Measurements from ENCODE around the gene ERG28.
"Not testable (repeated sequence)": the region's sequence is repeated elsewhere in the genome, so short reads cannot be mapped to it uniquely, and the experiment has no call there.

ERG28 gene

DNA sequence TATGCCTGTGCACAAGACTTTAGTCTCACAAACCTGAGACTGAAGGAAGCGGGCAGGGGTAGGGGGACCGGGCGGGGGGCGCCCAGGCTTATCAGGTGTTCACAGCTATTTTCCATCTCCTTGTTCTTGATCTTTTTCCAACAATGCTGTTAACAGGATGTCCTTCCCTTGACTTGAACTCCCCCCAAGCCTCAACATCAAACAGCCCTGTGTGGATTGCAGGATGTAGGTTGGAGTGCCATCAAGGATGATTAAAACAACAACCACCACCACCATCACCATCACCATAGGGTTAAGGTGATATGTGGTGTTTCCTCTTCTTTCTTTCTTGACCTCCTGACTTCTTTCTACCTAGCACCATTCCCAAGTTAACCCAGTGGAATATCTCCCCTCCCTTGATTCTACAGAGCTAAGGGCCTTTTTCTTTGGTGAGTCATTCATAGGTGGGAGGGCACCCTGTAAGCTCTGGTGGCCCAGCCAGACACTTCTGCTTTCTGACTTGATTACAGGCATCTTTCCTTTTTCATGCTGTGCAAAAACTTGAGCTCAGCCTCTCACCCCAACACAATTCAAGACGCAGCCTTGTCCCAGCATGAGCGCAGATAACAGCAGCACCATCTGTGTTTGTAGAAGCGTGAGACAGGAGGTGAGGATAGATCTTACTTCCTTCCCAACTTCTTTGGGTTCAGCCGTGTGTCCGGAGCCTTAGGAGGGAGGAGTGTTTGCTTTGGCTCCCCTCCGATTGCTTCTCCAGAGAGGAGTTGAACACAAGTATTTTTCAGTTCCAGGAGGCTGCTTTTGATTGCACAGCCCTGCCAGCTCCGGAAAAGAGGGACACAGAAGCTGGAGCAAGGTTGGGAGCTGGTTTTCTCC is 55.5 kb downstream of the ERG28 start:
- no peak overlapping the region for H3K4me3 ChIP-seq (ENCODE audit: low read length)
- no peak for DNase-seq (ENCODE audit: low read depth)

DNA sequence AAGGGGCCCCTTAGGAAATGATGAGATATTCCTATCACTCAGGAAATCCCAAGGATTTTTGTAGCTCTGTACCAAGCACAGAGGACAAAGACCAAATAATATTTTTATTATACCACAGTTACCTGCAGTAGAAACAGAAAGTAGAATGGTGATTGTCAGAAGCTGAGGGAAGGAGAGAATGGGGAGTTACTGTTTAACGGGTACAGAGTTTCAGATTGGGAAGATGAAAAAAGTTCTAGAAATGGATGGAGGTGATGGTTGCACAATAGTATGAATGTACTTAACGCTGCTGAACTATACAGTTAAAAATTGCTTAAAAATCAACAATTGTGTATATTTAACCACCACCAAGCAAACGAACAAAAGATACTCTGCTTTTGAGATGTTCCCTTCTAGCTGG is 58.2 kb downstream of the ERG28 start:
- DNase-seq (ENCODE audit: low read depth): no peak
- TF ChIP-seq, protein P1, sequence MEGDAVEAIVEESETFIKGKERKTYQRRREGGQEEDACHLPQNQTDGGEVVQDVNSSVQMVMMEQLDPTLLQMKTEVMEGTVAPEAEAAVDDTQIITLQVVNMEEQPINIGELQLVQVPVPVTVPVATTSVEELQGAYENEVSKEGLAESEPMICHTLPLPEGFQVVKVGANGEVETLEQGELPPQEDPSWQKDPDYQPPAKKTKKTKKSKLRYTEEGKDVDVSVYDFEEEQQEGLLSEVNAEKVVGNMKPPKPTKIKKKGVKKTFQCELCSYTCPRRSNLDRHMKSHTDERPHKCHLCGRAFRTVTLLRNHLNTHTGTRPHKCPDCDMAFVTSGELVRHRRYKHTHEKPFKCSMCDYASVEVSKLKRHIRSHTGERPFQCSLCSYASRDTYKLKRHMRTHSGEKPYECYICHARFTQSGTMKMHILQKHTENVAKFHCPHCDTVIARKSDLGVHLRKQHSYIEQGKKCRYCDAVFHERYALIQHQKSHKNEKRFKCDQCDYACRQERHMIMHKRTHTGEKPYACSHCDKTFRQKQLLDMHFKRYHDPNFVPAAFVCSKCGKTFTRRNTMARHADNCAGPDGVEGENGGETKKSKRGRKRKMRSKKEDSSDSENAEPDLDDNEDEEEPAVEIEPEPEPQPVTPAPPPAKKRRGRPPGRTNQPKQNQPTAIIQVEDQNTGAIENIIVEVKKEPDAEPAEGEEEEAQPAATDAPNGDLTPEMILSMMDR (conservative IDR thresholded peaks at IDR 0.05; ENCODE audit: low read depth, low read length): no peak

More for the DNA sequence above, 55.5 kb downstream of the ERG28 start:
- TF ChIP-seq, protein P1 (conservative IDR thresholded peaks at IDR 0.05; ENCODE audit: low read depth, low read length): no peak

DNA sequence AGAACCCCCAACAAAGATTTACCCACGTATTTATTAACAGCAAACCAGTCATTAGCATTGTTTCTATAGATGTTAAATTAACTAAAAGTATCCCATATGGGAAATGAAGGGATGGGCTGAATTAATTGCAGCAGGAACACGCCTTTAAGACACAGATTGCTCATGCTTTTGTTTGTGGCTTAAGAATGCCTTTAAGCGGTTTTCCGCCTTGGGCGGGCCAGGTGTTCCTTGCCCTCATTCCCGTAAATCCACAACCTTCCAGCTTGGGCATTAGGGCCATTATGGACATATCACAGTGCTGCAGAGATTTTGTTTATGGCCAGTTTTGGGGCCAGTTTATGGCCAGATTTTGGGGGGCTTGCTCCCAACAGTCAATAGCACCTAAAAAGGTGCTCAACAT is 59.6 kb downstream of the ERG28 start:
- DNase-seq (ENCODE audit: low read depth); H3K4me3 ChIP-seq (ENCODE audit: low read length): not testable (repeated sequence)

More for the DNA sequence above, 58.2 kb downstream of the ERG28 start:
- H3K4me3 ChIP-seq (ENCODE audit: low read length): no peak overlapping the region

DNA sequence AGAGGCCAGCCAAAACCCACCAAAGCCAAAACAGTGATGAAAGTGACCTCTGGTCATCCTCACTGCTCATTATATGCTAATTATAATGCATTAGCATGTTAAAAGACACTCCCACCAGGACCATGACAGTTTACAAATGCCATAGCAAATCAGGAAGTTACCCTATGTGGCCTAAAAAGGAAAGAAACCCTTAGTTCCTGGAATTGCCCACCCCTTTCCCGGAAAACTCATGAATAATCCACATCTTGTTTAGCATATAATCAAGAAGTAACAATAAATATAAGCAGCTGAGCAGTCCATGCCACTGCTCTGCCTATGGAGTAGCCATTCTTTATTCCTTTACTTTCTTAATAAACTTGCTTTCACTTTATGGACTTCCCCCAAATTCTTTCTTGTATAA is 60.6 kb downstream of the ERG28 start:
- H3K4me3 ChIP-seq (ENCODE audit: low read length); DNase-seq (ENCODE audit: low read depth): not testable (repeated sequence)

All from retinal pigment epithelial cell (primary cell).